H1 (cell line): ENCODE data around the gene DGKZ. TPM values are rescaled to one million over a fixed set of nuclear protein-coding genes. Genes with fewer than 3 reads are reported as not detected.

Experiments used
- BACH1 ChIP-seq: IDR thresholded peaks from 2 replicates; pipeline ENCODE4 v1.6.1; 2012; ENCODE audit warnings: low read length, improper control_type of control experiment
- BCL11A ChIP-seq, 2 experiments: IDR thresholded peaks; one replicate each; pipeline ENCODE4 v1.6.1; 2011; ENCODE audit warnings: low read depth in 2 of 2, low read length in 2 of 2, mild to moderate bottlenecking in 2 of 2
- GABPA ChIP-seq: IDR thresholded peaks from 2 replicates; pipeline ENCODE4 v1.6.1; 2011; ENCODE audit warnings: mild to moderate bottlenecking, low read length, moderate library complexity, borderline replicate concordance; ENCODE audit not compliant: insufficient read depth
- KDM4A ChIP-seq: IDR thresholded peaks from one replicate; pipeline ENCODE4 v1.7.1; 2012; ENCODE audit warnings: low read depth, mild to moderate bottlenecking, moderate library complexity, low read length, inconsistent platforms; ENCODE audit not compliant: severe bottlenecking
- RAD21 ChIP-seq, 2 experiments: IDR thresholded peaks in 1 of 2; conservative IDR thresholded peaks in 1 of 2; 2 replicates each; pipeline ENCODE4 v1.6.1; 2011; ENCODE audit warnings: low read depth in 2 of 2, low read length in 2 of 2, improper control_type of control experiment in 1 of 2, inconsistent platforms in 1 of 2, mild to moderate bottlenecking in 1 of 2, moderate library complexity in 1 of 2
- polyA plus RNA-seq, 7 experiments: library from polyadenylated mRNA; depleted of rRNA in 3 of 7; stranded (reverse) in 5 of 7; unstranded in 2 of 7; fragments of >200 nt in 5 of 7; fragments of 200-250 nt in 2 of 7; gene quantifications; 1 replicate in 5 of 7; 2 replicates in 1 of 7; 4 replicates in 1 of 7; pipeline versions ENCODE4 v1.2.1 to v1.2.3, GENCODE V29; 2011 to 2013; ENCODE audit warnings: missing spikeins in 2 of 7, mixed read lengths in 2 of 7
- total RNA-seq: library from RNA; stranded (reverse); fragmentation: NEBNext Ultra II Directional; extraction: Animal tissue kit (Norgen Biotek cat#: 25700); gene quantifications from 2 replicates; pipeline ENCODE4 v1.2.1, GENCODE V29; 2021
- TF ChIP-seq, protein P1 (sequence below): fragments of 300-600 bp; sonication (generic); IDR thresholded peaks from 2 replicates; pipeline ENCODE4 v1.7.1; 2012; ENCODE audit warnings: low read length, moderate library complexity, mild to moderate bottlenecking, inconsistent platforms; ENCODE audit not compliant: insufficient replicate concordance

Gene DGKZ
- total and polyA plus RNA-seq, 2 of the 8 experiments (the other 6 are each of a cell fraction or from before 2014, with no cell fraction given) = 84.4 to 184 TPM

DNA sequence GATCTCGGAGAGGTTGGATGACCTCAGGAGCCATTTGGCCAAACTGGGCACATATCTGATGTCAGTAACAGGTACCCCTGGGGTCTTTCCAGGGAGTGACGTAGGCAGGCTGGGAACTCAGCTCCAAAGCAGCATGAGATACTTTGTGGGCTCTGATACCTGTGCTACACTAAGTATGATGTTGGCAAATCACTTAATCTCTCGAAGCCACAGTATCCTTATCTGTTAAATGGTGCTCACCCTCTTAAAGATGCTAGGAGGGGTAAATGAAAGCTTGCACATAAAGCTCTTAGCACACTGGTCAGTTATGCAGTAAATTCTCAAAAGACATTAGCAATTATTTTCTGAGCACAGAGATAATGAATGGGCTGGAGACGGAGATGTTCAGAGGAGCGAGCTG lies 17.1 kb upstream of the DGKZ start (continued):
- TF ChIP-seq, protein P1, sequence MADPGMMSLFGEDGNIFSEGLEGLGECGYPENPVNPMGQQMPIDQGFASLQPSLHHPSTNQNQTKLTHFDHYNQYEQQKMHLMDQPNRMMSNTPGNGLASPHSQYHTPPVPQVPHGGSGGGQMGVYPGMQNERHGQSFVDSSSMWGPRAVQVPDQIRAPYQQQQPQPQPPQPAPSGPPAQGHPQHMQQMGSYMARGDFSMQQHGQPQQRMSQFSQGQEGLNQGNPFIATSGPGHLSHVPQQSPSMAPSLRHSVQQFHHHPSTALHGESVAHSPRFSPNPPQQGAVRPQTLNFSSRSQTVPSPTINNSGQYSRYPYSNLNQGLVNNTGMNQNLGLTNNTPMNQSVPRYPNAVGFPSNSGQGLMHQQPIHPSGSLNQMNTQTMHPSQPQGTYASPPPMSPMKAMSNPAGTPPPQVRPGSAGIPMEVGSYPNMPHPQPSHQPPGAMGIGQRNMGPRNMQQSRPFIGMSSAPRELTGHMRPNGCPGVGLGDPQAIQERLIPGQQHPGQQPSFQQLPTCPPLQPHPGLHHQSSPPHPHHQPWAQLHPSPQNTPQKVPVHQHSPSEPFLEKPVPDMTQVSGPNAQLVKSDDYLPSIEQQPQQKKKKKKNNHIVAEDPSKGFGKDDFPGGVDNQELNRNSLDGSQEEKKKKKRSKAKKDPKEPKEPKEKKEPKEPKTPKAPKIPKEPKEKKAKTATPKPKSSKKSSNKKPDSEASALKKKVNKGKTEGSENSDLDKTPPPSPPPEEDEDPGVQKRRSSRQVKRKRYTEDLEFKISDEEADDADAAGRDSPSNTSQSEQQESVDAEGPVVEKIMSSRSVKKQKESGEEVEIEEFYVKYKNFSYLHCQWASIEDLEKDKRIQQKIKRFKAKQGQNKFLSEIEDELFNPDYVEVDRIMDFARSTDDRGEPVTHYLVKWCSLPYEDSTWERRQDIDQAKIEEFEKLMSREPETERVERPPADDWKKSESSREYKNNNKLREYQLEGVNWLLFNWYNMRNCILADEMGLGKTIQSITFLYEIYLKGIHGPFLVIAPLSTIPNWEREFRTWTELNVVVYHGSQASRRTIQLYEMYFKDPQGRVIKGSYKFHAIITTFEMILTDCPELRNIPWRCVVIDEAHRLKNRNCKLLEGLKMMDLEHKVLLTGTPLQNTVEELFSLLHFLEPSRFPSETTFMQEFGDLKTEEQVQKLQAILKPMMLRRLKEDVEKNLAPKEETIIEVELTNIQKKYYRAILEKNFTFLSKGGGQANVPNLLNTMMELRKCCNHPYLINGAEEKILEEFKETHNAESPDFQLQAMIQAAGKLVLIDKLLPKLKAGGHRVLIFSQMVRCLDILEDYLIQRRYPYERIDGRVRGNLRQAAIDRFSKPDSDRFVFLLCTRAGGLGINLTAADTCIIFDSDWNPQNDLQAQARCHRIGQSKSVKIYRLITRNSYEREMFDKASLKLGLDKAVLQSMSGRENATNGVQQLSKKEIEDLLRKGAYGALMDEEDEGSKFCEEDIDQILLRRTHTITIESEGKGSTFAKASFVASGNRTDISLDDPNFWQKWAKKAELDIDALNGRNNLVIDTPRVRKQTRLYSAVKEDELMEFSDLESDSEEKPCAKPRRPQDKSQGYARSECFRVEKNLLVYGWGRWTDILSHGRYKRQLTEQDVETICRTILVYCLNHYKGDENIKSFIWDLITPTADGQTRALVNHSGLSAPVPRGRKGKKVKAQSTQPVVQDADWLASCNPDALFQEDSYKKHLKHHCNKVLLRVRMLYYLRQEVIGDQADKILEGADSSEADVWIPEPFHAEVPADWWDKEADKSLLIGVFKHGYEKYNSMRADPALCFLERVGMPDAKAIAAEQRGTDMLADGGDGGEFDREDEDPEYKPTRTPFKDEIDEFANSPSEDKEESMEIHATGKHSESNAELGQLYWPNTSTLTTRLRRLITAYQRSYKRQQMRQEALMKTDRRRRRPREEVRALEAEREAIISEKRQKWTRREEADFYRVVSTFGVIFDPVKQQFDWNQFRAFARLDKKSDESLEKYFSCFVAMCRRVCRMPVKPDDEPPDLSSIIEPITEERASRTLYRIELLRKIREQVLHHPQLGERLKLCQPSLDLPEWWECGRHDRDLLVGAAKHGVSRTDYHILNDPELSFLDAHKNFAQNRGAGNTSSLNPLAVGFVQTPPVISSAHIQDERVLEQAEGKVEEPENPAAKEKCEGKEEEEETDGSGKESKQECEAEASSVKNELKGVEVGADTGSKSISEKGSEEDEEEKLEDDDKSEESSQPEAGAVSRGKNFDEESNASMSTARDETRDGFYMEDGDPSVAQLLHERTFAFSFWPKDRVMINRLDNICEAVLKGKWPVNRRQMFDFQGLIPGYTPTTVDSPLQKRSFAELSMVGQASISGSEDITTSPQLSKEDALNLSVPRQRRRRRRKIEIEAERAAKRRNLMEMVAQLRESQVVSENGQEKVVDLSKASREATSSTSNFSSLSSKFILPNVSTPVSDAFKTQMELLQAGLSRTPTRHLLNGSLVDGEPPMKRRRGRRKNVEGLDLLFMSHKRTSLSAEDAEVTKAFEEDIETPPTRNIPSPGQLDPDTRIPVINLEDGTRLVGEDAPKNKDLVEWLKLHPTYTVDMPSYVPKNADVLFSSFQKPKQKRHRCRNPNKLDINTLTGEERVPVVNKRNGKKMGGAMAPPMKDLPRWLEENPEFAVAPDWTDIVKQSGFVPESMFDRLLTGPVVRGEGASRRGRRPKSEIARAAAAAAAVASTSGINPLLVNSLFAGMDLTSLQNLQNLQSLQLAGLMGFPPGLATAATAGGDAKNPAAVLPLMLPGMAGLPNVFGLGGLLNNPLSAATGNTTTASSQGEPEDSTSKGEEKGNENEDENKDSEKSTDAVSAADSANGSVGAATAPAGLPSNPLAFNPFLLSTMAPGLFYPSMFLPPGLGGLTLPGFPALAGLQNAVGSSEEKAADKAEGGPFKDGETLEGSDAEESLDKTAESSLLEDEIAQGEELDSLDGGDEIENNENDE = no peak
- TF ChIP-seq KDM4A (no peak), BCL11A (IDR thresholded peaks at IDR 0.05; ENCODE audit: low read depth in 2 of 2, low read length in 2 of 2) (no peak), BACH1 (no peak), RAD21 (IDR thresholded peaks at IDR 0.05 in 1 of 2, conservative IDR thresholded peaks at IDR 0.05 in 1 of 2; ENCODE audit: low read depth in 2 of 2, low read length in 2 of 2) (no peak), GABPA (no peak)
